GM18907 (cell line): ENCODE measurements around the gene EDAR.

Experiments used
- ATAC-seq: cut with Tn5 transposase; IDR thresholded peaks from one replicate; pipeline ENCODE4 v1.9.1; 2021; ENCODE audit warnings: mild to moderate bottlenecking, moderate library complexity; ENCODE audit not compliant: unreplicated experiment

EDAR gene

DNA sequence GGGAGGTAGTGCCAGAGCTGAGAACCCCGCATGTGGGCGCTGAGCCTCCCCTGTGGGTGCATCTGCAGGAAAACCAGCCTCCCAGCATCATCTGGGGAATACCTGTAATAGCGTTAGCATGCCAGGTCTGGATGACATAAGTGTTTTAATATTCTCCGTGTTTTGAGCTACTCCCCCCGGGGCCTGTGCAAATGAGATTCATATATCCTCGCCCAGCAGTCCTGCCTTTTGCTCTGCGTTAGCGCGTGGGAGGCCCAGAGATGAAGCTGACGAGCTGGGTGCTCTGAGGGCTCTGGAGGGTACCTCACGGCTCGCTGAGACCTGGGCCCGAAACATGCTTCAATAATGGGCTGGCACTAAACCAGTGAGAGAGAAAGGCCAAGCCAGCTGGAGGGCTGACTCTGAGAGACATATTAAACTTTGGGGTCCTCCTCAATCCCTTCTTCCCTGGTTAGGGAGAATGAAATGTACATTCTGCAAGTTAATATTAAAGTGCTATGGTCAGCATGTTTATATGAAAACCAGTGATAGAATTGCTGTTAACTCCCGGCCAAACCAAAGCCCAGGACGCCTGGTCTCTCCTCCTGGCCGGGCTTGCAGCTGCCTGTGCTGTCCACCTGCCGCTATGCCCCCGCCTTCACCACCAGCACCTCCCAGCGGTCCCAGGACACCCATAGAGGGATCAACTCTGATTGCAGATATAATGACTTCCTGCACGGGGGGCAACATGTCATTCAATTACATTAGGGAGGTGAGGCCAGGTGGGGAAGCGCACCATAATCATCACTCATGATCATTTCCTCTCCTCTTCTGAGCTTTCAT is 77.0 kb downstream of the EDAR start:
- ATAC-seq: no peak

DNA sequence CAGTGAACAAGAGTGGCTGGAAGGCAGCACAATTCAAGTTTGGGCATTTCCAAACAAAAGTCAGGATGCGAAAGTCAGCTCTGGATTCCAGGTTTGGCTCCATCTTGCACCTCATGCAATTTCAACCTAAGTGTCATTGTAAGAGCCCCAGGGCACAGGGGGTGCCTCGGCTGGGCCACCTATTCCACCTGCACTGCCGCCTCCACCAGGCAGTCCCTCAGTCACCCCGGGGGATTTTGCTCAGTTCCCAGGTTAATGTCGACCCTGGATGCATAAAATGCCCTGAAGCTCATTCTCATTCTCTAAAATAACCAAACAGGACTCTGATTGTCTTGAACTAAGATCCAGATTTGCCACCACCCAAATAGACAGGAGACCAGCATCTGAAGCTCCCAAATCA is 77.6 kb downstream of the EDAR start:
- no peak for ATAC-seq

DNA sequence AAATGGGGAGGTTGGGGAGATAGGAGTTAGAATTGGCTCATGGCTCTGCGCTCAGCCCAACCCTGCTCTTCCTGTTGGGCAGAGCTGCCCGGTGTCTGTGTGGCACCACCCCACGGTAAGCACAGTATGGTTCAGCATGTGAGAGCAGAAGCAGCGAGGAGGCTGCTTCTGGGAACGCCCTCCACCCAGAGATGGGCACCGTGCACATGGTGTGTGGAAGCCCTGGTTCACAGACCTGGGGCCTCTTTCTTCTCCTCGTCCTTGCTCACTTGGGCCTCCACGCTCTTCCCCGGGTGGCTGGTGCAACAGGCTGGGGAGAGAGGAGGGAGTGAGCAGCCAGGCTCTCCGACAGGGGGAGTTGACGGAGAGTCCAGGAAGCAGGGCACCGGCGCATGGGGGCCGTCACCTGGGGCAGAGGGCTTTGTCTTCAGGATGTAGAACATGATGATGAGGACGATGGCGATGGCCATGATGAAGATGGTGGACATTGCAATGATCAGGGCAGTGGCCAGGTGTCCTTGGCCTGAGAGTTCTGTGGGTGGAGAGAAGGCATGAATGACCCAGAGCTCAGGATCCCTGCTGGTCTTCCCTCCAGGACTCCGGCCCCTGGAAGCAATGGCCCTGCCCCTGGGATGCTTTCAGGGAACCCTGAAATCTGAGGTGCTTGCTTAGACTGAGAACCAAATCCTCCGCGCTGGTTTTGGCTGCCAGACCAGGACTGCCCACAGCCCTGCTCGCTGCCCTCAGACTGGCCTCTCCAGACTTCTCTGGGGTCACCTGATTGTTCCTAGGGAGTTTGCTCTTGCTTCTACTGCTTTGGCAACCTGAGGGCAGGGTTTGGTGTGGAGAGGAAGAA is 78.3 kb downstream of the EDAR start:
- ATAC-seq: no peak

DNA sequence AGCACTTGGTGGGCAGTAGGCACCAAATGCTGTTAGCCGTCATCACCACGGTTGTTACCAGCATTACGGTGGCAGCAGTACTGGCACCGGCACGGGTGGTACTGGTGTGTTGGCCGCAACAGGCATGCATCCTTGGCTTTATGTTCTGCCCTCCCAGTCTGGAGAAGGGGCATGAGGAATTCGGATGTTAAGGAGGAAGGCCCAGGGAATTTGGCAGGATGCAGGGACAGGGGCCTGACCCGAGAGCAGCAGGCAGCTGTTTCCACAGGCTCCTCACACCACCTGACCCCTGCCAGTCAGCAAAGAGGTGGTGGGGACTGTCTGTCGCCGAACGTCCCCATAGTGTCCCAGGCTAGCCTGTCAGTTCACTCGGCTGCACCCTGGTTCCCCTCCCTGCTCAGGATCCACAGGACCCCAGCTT is 79.0 kb downstream of the EDAR start:
- ATAC-seq: no peak

DNA sequence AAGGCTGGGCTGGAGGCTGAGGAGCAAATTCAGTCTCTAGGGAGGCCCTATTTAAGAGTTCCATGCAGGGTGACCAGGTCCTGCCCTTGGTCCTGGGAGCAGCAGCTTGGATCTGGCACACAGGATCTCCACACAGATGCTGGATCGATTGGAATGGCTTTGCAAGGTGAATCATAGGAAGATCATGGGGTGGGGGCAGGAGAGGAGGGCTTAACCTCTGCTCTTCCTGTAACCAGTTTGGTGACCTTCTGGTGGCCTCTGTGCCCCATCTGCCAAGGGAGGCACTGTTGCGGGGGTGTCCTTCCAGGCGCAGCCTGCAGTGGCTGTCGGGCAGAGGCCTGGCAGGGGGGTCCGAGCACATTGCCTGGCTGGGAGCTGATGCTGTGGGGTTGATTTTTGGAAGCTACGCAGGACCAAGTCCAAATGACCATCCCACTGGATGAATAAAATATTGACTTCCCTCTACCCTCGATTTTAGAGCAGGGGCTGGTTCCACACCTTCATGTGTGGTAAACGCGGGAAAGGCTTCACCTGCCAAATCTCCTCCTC is 79.7 kb downstream of the EDAR start:
- ATAC-seq: no peak

DNA sequence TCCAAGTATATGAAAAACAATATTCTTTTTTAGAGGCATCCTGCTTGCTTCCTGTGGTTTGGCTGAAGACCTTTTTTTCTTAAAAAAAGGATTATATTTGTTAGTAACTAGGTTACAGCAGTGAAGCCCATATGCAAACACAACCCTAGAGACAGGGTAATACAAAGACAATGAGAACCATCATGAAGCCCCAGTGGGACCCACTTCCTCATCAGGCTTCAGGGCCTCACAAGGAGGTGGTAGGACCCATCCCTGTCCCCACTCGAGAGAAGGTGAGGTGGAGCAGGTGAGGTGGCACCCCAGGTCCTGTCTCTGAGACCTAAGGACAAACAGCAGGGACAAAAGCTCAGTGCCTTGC is 80.3 kb downstream of the EDAR start:
- no peak for ATAC-seq

DNA sequence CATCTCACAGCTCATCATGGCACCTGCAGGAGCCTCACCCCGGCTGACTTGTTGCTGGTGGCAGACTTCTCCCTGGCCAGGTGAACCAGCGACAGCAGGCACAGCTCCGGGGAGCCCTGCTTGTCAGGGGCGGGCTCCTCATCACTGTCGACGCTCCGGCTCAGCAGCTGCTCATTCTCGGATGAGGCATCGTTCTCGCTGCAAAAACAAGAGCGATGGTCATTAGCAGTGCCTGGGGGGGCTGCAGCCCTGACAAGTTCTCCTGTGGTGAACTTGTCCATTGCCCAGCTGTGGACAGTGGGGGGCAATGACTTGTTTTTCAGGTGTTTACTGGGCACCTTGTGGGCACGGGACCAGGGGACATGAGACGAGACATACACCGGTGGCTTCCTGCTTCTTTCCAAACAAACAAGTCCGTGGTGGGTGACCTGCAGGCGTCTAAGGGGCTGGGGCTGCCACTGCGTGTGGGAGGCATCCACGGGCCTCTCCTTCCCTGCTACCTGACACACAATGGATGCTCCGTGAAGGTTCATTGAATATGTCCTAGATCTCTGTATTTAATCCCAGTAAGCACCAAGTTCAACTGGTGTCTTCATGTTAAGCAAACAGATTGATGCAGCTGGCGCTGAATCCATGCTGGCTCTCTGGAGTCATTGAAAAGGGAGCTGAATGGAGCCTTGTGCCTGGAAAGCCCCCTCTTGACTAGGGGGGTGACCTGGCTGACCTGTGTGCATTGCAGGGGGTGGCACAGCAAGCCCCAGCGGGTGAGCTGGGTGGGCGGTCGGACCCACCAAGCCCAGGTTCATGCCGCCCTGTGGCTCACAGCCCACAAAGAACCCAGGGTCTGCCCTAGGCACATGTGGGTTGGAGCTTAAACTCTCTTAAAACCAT is 81.0 kb downstream of the EDAR start:
- ATAC-seq: no peak

DNA sequence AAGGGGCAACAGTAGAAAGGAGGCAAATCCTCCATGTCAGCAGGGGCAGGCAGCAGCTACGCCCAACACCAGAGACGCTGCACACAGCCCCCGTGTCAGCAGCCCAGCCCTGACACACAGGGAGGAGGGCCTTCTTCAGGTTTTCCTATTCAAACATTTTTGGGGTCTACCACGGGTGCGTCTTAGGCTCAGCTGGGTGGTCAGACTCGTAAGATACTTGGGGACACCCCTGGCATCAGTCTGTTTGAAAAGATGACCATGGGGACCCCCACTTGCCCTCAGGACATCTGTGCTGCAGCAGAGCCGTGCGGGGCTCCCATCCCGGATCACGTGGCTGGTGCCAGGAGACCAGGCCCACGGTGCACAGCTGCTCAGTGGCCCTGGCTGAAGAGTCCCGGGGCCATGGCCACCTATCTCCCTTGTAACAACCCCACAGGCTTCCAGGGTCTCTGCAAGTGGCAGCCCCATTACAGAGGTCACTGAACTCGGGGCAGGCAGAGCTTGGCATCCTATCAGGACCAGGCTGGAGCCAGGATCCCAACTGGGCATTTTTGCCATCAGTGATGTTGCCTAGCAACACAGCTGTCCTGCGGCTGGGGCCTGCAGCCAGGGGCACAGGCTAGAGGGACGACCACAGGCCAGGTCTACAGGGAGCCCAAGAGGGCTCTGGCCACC is 82.5 kb downstream of the EDAR start:
- no peak for ATAC-seq

DNA sequence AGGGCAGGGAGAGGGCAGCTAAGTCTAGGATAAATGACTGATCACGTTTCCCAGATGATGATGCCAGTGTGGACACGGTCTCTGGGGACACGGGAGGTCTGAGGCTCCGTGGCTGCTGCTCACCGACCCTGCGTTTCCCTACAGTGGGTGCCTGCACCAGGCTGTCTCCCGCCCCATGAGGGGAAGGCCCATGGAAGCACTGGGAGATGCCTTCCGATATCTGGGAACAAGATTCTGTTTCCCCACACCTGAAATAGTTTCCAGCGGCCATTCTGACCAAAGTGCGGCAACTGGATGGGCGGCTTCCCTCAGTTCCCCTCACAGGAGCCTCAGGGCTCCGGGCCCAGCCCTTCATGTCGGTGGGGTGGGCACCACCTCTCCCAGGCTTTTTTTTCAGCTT is 83.1 kb downstream of the EDAR start:
- ATAC-seq: no peak

DNA sequence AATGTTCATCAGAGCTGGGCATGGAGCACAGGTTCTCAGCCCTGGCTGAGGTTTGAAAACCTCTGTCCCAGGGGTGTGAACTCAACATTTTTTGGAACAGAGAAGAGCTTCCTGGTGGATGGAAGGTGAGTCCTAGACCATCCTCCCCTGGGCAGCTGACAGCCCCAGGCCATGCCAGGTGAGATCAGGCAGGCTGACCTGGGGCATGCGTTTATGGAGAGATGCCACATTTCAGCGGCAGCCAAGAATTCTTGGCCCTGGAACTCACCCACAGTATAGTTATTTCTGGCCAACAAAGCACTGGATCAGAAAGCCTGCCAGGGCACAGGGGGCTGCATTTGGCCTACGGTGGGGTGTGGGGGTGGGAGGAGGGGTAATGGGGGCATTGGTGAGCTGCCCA is 83.8 kb downstream of the EDAR start:
- no peak for ATAC-seq

DNA sequence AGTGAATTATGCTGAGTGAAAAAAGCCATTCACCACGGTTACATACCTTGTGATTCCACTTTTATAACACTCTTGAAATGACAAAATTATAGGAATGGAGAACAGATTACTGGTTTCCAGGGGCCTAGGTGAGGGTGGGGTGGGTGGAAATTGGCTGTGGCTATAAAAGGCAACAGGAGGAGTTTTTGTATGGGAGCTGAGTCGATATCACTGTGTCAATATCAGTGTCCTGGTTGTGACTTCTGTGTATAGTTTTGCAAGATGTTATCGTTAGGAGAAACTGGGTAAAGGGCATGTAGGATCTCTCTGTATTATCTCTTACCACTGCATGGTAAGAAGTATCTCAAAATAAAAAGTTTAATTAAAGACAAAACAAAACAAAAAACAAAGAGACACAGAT is 84.3 kb downstream of the EDAR start:
- ATAC-seq: no peak

DNA sequence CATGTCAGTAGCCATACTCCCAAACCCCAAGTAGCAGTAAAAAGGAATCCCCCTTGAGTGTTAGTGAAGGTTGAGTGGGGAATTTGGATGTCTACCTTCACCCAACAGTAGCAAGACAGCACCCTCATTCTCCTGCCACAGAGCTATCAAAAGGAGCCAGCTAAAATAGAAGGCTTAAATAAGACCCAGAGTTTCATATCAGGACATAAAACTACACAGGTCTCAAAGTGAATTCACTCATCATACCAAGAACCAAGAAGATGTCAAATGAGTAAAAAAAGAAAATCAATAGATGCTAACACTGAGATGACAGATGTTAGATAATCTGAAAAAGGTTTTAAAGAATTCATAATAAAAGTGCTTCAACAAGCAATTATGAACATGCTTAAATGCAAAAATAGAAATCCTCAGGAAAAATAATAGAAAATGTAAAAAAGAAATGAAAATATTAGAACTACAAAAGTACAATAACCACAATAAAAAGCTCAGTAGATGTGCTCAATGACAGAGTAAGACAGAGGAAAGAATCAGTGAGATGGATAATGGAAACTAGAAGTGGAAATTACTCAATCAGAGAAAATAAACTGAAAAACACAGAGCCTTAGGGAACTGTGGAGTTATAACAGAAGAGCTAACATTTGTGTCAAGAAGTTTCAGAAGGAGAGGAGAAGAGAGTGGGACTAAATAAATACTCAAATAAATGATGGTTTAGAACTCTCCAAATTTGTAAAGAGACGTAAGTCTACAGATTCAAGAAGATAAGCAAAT is 90.5 kb downstream of the EDAR start:
- no peak for ATAC-seq

DNA sequence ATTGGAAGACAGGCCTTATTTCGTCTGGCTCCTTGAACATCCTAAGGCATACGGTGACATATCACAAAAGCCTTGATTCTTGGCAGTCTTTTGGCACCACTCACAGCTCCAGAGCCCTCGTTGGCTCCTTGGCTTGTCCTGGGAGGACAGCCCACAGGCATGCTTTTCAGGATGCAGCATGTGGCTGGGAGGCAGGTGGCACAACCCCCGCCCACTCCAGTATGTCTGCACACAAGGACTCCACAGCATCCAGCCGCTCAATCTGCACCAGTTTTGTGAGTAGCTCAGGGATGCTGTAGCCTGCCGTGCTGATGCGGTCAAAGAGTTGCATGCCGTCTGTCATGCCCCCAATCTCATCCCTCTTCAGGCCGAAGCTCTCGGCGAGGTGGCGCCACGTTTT is 92.3 kb downstream of the EDAR start:
- ATAC-seq: no peak

DNA sequence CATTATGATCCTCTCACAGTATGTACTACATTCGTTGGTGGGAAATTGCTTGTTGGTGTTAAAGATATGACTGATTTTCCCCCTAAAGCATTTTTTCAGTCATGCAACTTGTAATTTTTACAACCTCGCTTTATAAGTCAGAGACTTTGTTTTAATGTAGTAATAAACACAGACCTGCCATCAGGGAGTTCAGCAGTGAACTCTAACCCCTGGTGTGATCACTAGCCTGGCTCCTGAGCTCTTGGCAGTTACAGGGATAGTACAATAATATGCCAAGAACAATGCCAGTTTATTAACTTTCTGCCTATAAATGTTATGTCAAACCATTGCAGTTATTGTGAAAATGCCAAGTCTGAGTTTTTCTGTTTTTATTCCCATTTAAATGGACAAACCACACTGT is 93.8 kb downstream of the EDAR start:
- ATAC-seq: no peak

DNA sequence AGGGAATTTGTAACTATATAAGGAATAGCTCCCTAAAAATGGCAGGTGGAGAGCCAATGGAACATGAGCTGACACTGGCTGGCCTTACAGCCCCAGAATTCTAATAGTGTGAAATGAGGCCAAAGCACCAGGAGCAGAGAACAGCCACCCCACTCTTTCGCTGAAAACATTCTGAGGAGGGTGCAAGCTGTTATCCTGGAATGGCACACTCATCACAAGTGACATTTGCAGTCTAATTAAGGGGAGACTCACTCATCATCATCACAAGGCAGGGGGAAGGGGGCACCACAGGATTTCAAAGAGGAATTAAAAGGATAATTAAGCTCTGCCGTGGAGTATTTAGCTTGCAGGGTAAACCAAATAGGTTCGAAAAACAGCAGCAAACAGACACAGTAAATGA is 94.3 kb downstream of the EDAR start:
- no peak for ATAC-seq

DNA sequence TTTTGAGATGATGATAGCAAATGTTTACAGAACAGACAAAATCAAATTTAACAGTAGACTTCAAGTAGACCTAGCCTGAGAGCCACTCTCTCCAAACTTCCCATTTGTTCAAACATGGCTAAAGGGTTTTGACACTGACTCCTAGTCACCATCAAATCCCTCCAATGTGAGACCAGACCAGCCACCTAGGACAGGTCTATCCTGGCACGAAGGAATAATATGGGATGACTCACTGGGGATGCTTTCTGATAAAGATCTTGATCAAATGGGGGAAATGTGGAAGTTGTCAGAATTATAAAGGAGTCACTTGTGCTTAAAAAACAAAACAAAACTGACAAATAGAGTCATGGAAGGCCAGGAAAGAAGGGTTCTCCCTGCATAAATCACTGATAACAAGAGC is 95.7 kb downstream of the EDAR start:
- no peak for ATAC-seq

DNA sequence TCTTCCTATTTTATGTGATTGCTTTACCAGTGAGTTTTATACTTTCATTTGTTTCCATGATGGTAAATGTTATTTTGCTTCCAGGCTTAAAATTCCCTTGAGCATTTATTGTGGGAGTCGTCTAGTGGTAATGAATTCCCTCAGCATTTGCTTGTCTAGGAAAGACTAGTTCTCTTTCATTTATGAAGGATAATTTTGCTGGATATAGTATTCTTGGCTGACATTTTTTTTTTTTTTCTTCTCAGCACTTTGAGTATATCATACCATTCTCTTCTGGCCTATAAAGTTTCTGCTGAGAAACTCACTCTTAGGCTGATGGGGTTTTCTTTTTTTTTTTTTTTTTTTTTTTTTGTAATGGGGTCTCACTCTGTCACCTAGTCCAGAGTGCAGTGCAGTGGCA is 99.1 kb downstream of the EDAR start:
- no peak for ATAC-seq

DNA sequence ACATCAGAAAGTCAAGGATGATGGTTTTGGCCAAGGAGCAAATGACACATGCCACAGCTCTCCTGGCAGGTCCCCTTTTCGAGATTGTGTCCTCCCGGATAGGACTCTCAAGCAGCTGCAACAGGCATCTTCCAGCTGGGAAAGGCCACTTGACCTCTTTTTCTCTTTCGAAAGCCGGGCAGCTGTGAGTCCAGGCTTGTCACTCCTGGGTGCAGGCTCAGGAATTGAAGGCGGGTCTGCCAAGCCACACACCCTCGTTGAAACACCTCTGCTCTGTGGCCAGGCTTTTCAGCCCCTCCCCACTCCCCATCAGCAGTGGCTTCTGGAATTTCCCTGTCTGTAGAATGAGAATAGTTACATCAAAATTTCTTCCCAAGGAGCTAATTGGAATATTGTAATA is 104.4 kb downstream of the EDAR start:
- no peak for ATAC-seq

DNA sequence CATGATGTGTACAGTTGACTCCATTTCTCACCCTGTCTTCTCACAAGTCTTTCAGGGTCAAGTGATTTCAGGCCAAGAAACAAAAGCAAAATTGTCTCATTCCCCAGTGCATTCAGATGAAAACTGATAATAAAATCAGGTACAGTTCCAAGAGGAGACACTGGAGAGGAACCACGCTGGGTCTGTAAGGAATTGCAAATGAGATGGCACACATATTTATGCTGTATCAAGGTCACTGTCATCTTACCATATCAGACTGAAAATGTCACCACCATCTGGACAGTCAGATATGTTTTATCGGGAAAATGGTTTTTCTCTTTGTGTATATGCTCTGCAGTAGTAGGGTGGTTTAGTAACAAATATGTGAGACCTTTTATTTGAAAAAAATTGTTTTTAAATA is 110.7 kb downstream of the EDAR start:
- no peak for ATAC-seq

DNA sequence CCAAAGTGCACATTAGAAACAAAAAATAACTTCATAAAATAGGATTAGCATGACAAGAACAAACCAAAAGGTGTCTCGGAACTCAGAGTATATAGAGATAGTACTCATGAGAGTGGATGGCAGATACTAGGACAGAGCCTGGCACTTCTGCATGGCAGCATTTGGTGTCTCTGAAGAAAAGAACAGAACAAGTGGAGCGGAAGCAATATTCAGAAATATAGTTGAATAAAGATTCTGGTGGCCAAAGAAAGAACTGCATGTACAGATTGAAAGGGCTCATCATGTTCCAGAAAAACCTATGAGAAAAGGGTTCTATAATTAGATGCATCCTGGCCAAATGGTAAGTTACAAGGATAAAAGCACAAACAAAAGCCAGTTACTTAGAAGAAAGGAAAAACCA is 111.5 kb downstream of the EDAR start:
- no peak for ATAC-seq
